ENCODE measurements around the gene CNRIP1. TPM values are rescaled to one million over a fixed set of nuclear protein-coding genes. Genes with fewer than 3 reads are reported as not detected.

The CNRIP1 gene
- total RNA-seq, 2 donors from 2014 or later, result 39.7 to 45.6 TPM

GRCh38 chr2:68302281-68302875 is 17.4 kb downstream of the CNRIP1 start:
- ATAC-seq (ENCODE audit: insufficient number of reproducible peaks, low FRiP score, low read depth), result no peak
- Histone ChIP-seq H3K27me3 (replicated peaks; ENCODE audit: insufficient read depth) (no peaks in the 10 kb centered on the region), H3K36me3 (no peaks in the 10 kb centered on the region), H3K4me1 (ENCODE audit: control insufficient read depth in 1 of 2, low read depth in 2 of 2) (no peaks in the 10 kb centered on the region), H3K4me3 (no peak overlapping the region), H3K9me3 (no peaks in the 10 kb centered on the region), H3K27ac (no peak overlapping the region)
- no peak for DNase-seq (ENCODE audit: low spot score)
- no peak for TF ChIP-seq CTCF (IDR thresholded peaks at IDR 0.05)

GRCh38 chr2:68295516-68295915 is 24.2 kb downstream of the CNRIP1 start:
- Histone ChIP-seq H3K4me3 (no peak overlapping the region), H3K27me3 (replicated peaks; ENCODE audit: insufficient read depth) (no peaks in the 10 kb centered on the region), H3K9me3 (no peaks in the 10 kb centered on the region), H3K36me3 (no peaks in the 10 kb centered on the region), H3K27ac (no peak overlapping the region), H3K4me1 (ENCODE audit: control insufficient read depth in 1 of 2, low read depth in 2 of 2) (no peaks in the 10 kb centered on the region)
- ATAC-seq (ENCODE audit: insufficient number of reproducible peaks, low FRiP score, low read depth) (no peak), DNase-seq (ENCODE audit: low spot score) (no peak)
- TF ChIP-seq CTCF (IDR thresholded peaks at IDR 0.05), result no peak

- Histone ChIP-seq H3K27me3 (replicated peaks; ENCODE audit: insufficient read depth) (no peaks in the 10 kb centered on the region), H3K4me1 (ENCODE audit: control insufficient read depth in 1 of 2, low read depth in 2 of 2) (no peaks in the 10 kb centered on the region), H3K4me3 (no peak overlapping the region), H3K27ac (no peak overlapping the region), H3K9me3 (no peaks in the 10 kb centered on the region), H3K36me3 (no peaks in the 10 kb centered on the region)
- ATAC-seq (ENCODE audit: insufficient number of reproducible peaks, low FRiP score, low read depth) (no peak), DNase-seq (ENCODE audit: low spot score) (no peak)
- TF ChIP-seq CTCF (IDR thresholded peaks at IDR 0.05), result no peak
Observed at GRCh38 chr2:68294913-68295312, 24.8 kb downstream of the CNRIP1 start.

GRCh38 chr2:68294187-68294586 is 25.6 kb downstream of the CNRIP1 start:
- Histone ChIP-seq H3K4me3 (no peak overlapping the region), H3K9me3 (no peaks in the 10 kb centered on the region), H3K4me1 (ENCODE audit: control insufficient read depth in 1 of 2, low read depth in 2 of 2) (no peaks in the 10 kb centered on the region), H3K27ac (no peak overlapping the region), H3K27me3 (replicated peaks; ENCODE audit: insufficient read depth) (no peaks in the 10 kb centered on the region), H3K36me3 (no peaks in the 10 kb centered on the region)
- DNase-seq (ENCODE audit: low spot score), result no peak
- no peak for TF ChIP-seq CTCF (IDR thresholded peaks at IDR 0.05)
- no peak for ATAC-seq (ENCODE audit: insufficient number of reproducible peaks, low FRiP score, low read depth)

GRCh38 chr2:68293755-68294154 is 26.0 kb downstream of the CNRIP1 start:
- no peaks in the 10 kb centered on the region for H3K27me3 ChIP-seq (replicated peaks; ENCODE audit: insufficient read depth)
- no peak overlapping the region for H3K27ac ChIP-seq
- TF ChIP-seq CTCF (IDR thresholded peaks at IDR 0.05), result no peak
- no peak for DNase-seq (ENCODE audit: low spot score)
- no peaks in the 10 kb centered on the region for H3K4me1 ChIP-seq (ENCODE audit: control insufficient read depth in 1 of 2, low read depth in 2 of 2)
- ATAC-seq (ENCODE audit: insufficient number of reproducible peaks, low FRiP score, low read depth), result no peak
- H3K9me3 ChIP-seq, result no peaks in the 10 kb centered on the region
- H3K4me3 ChIP-seq, result no peak overlapping the region
- H3K36me3 ChIP-seq, result no peaks in the 10 kb centered on the region

Data from thoracic aorta (tissue), 2 donors.